Common myeloid progenitor, CD34-positive (primary cell): ENCODE measurements around the gene TMEM170B.
A peak's percentile ranks its signal among the peaks of the same experiment; 100 is the strongest.

Experiments
- CTCF ChIA-PET: fragments of 350-600 bp; sonication (Branson Sonifier 250); formaldehyde crosslinking; loops from one replicate; lab custom pipeline; 2021; ENCODE audit warnings: antibody characterized with exemption; lab: Charles Lee
- POLR2A ChIA-PET: fragments of 350-600 bp; sonication (Branson Sonifier 250); formaldehyde crosslinking; loops from one replicate; lab custom pipeline; 2021; ENCODE audit warnings: antibody characterized with exemption; lab: Charles Lee
- DNase-seq, 3 donors: peaks; one replicate each; pipeline versions ENCODE4 v3.0.0 to v3.0.0-alpha.2; 2013
- H3K27ac ChIP-seq, 2 experiments: 1 replicate in 1 of 2; 2 replicates in 1 of 2; pipeline ENCODE4 v1.7.0; 2013; ENCODE audit warnings: inconsistent platforms in 2 of 2, low read length in 2 of 2, mild to moderate bottlenecking in 2 of 2, low read depth in 1 of 2, moderate library complexity in 1 of 2; ENCODE audit not compliant: severe bottlenecking in 2 of 2, insufficient read depth in 1 of 2, poor library complexity in 1 of 2
- H3K27me3 ChIP-seq, 5 experiments: replicated peaks in 2 of 5; 1 replicate in 3 of 5; 2 replicates in 2 of 5; pipeline versions ENCODE4 v1.6.1 to v1.7.0; 2013; ENCODE audit warnings: low read length in 4 of 5, mild to moderate bottlenecking in 2 of 5, moderate library complexity in 2 of 5, inconsistent platforms in 1 of 5; ENCODE audit not compliant: insufficient read depth in 5 of 5, control insufficient read depth in 4 of 5
- H3K36me3 ChIP-seq, 4 experiments: 1 replicate in 2 of 4; 2 replicates in 2 of 4; pipeline versions ENCODE4 v1.6.1 to v1.7.0; 2013; ENCODE audit warnings: low read length in 3 of 4, control low read depth in 1 of 4, mild to moderate bottlenecking in 1 of 4; ENCODE audit not compliant: control insufficient read depth in 4 of 4, insufficient read depth in 4 of 4
- H3K4me1 ChIP-seq, 4 experiments: 1 replicate in 3 of 4; 2 replicates in 1 of 4; pipeline versions ENCODE4 v1.6.1 to v1.7.1; 2013; ENCODE audit warnings: low read length in 3 of 4, mild to moderate bottlenecking in 3 of 4, control low read depth in 1 of 4, inconsistent platforms in 1 of 4, moderate library complexity in 1 of 4; ENCODE audit not compliant: control insufficient read depth in 4 of 4, insufficient read depth in 4 of 4; ENCODE audit errors: control extremely low read depth in 1 of 4
- H3K4me3 ChIP-seq, 7 experiments: 1 replicate in 4 of 7; 2 replicates in 3 of 7; pipeline versions ENCODE4 v1.5.1 to v1.7.0; 2013; ENCODE audit warnings: mild to moderate bottlenecking in 7 of 7, low read length in 6 of 7, moderate library complexity in 6 of 7, inconsistent platforms in 2 of 7, low read depth in 2 of 7, control low read depth in 1 of 7; ENCODE audit not compliant: insufficient read depth in 4 of 7, control insufficient read depth in 1 of 7; ENCODE audit errors: extremely low read depth in 1 of 7
- H3K9me3 ChIP-seq, 5 experiments: 1 replicate in 4 of 5; 2 replicates in 1 of 5; pipeline versions ENCODE4 v1.6.1 to v1.7.1; 2013; ENCODE audit warnings: low read length in 4 of 5, mild to moderate bottlenecking in 2 of 5, inconsistent platforms in 1 of 5, low read depth in 1 of 5, moderate library complexity in 1 of 5; ENCODE audit not compliant: control insufficient read depth in 4 of 5, insufficient read depth in 2 of 5; ENCODE audit errors: control extremely low read depth in 1 of 5
- WGBS: methylation state at CpG from one replicate; pipeline ENCODE4 v1.1.5; 2013; ENCODE audit not compliant: insufficient coverage; 5-methylcytosine and 5-hydroxymethylcytosine counted together

Gene TMEM170B

DNA sequence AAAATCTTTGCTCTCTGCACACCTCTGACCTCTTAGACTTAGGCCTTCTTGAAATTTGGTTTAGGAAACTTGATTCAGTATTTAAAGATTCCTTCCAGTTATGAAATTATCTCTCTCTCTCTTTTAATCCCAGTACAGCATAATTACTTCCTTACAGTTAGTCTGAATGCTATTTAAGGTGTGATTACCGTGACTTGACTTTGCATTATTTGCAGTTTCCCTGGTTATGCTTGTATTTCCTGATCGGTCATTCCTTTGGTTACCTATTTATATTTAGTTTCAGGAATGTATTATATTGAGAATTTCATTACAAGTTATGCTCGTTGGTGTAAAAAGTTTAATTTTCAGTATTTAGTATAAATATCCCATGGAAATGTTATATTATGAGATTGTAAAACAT, 16.3 kb downstream of the TMEM170B start:
- Histone ChIP-seq H3K9me3 (peaks cover 0 to 4% (median 0%) of the 10 kb centered on the region in 5 experiments), H3K4me1 (peaks cover 0 to 20% (median 3%) of the 10 kb centered on the region in 4 experiments), H3K36me3 (no peaks in the 10 kb centered on the region), H3K27ac (no peak overlapping the region), H3K4me3 (no peak overlapping the region), H3K27me3 (no peaks in the 10 kb centered on the region)
- WGBS = no CpG with 5 or more reads among the region's 3 CpGs
- DNase-seq = no peak
- CTCF ChIA-PET = no interaction called here
- POLR2A ChIA-PET = no interaction called here

DNA sequence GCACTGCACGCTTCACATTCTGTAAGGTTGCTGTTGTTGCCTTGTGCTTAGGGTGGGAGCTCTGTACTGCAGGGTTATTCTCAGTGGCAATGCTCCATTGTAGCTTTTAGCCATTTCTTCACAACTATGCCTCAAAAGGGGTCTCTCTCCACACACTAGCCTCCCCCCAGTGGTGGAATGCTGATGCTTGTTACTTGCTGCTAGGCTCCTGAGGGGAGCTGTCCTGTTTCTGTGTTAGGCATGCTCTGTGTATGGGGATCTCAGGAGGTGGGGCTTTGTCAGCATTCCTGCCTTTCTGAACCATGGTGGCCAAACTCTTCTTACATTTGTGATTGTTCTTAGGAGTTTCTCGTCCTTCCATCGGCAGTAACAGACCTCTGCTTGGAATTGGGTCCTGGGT, 18.8 kb downstream of the TMEM170B start:
- Histone ChIP-seq H3K36me3 (no peaks in the 10 kb centered on the region), H3K27me3 (no peaks in the 10 kb centered on the region), H3K27ac (no peak overlapping the region), H3K4me3 (no peak overlapping the region), H3K4me1 (peaks cover 0 to 20% (median 3%) of the 10 kb centered on the region in 4 experiments), H3K9me3 (peaks cover 0 to 4% (median 0%) of the 10 kb centered on the region in 5 experiments)
- WGBS = 100% methylated on average over 3 of the region's 3 CpGs
- ChIA-PET CTCF (no interaction called here), POLR2A (no interaction called here)
- no peak for DNase-seq

DNA sequence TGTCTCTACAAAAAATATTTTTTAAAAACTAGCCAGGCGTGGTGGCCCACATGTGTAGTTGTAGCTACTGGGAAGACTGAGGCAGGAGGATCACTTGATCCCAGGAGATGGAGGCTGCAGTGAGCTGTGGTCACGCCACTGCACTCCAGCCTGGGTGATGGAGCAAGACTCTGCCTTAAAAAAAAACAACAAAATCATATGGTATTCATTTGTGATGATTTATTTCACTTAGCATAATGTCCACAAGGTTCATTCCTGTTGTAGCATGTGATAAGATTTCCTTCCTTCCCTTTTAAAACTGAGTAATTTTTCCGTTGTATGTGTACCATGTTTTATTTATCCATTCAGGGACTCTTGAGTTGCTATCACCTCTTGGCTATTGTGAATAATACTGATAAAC, 26.2 kb downstream of the TMEM170B start:
- H3K9me3 ChIP-seq = no peaks in the 10 kb centered on the region
- ChIA-PET CTCF (interaction anchor here (0.9 to 1.3 kb wide), 2 partner anchors 12 to 13 kb away, joined by 3 to 4 read pairs; no protein-coding TSS in a partner anchor), POLR2A (no interaction called here)
- WGBS = 100% methylated on average over 1 of the region's 3 CpGs
- H3K27me3 ChIP-seq = no peaks in the 10 kb centered on the region
- no peak overlapping the region for H3K4me3 ChIP-seq
- DNase-seq = no peak
- H3K4me1 ChIP-seq = peaks cover 0 to 5% (median under 1%) of the 10 kb centered on the region in 4 experiments
- peaks cover 0 to 11% (median 5%) of the 10 kb centered on the region in 4 experiments for H3K36me3 ChIP-seq
- no peak overlapping the region for H3K27ac ChIP-seq

DNA sequence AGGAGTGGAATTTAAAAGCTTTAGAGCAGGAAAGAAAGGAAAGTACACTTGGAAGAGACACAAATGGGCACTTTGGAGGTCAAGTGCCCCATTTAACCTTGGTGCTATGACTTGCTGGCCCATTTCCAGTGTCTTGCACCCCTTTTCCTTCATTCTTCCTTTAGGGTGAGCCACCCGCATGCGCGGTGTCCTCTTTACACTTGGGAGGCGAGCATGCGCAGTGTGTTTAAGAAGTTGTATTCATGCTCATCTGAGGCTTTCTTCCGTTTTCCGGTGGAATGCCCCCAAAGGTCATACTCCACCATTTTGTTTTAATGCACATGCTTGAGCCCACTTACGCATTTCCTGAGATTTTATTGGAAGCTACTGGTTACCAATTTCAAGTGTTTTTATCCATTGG, 29.1 kb downstream of the TMEM170B start:
- H3K27ac ChIP-seq = no peak overlapping the region
- H3K9me3 ChIP-seq = no peaks in the 10 kb centered on the region
- peaks cover 0 to 13% (median 5%) of the 10 kb centered on the region in 4 experiments for H3K36me3 ChIP-seq
- no peaks in the 10 kb centered on the region for H3K27me3 ChIP-seq
- no peak for DNase-seq
- POLR2A ChIA-PET = no interaction called here
- peaks cover 0 to 5% (median under 1%) of the 10 kb centered on the region in 4 experiments for H3K4me1 ChIP-seq
- H3K4me3 ChIP-seq = no peak overlapping the region
- CTCF ChIA-PET = interaction anchor here (1.7 kb wide), 2 partner anchors 9 to 12 kb away, joined by 4 to 7 read pairs; no protein-coding TSS in a partner anchor
- WGBS = 100% methylated on average over 3 of the region's 8 CpGs

DNA sequence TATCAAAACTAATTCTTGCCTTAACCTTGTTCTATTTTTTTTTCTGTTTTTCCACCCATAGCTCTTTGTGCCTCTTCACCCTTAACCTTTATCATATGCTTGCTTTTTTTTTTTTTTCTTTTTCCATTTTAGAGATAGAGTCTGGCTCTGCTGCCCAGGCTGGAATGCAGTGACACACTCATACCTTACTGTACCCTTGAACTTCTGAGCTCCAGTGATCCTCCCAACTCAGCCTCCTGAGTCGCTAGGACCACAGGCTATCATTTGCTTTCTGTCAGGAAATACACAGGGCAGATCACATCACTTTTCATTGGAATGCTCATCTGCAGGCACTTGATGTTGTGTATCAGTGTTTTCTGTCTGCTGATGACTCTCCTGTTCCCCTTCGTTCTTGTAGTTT, 33.5 kb downstream of the TMEM170B start:
- DNase-seq = no peak
- Histone ChIP-seq H3K36me3 (peaks cover 0 to 13% (median 5%) of the 10 kb centered on the region in 4 experiments), H3K4me3 (no peak overlapping the region), H3K27ac (no peak overlapping the region), H3K9me3 (no peaks in the 10 kb centered on the region), H3K4me1 (peaks cover 0 to 9% (median 2%) of the 10 kb centered on the region in 4 experiments), H3K27me3 (no peaks in the 10 kb centered on the region)
- 100% methylated on average over 2 of the region's 2 CpGs for WGBS
- CTCF ChIA-PET = interaction anchor here (1.5 kb wide), 1 partner anchor 11 kb away, joined by 3 read pairs; no protein-coding TSS in a partner anchor
- POLR2A ChIA-PET = no interaction called here

DNA sequence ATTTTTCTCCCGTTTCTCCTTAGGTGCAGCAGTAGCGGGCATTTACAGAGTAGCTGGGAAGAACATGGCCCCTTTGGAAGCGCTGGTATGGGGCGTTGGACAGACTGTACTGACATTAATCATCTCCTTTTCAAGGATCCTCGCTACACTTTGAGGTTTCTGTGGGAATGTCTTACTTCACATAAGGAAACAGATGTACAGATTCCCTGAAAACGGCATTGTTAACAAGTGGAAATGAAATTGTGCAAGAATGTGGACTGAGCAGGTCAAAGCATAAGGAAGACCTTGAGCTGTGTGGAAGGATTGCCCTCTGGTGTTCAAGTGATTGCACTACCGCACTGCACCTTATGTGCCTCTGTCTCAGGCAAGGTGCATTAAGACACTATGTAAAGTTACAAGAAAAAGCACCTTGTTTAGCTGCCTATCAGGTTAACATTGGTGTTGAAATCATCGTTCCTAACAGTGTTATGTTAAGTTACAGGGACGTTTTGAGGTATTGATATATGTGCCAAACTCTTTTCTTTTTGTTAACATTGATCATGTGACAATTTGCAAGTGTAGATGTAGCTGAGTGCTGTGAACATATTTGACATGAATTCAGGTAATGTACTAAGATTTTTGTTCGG, 38.0 kb downstream of the TMEM170B start:
- H3K27ac ChIP-seq = no peak overlapping the region

More for the DNA sequence above, 38.0 kb downstream of the TMEM170B start:
- no peaks in the 10 kb centered on the region for H3K27me3 ChIP-seq
- H3K9me3 ChIP-seq = no peaks in the 10 kb centered on the region
- peak; percentile 78 to 85 (median 84) for DNase-seq
- ChIA-PET POLR2A (interaction anchor here (1.1 kb wide), 1 partner anchor 37 kb away, joined by 4 read pairs; no protein-coding TSS in a partner anchor), CTCF (interaction anchor here (0.7 to 1.8 kb wide), 21 partner anchors 8 to 624 kb away, joined by 3 to 28 read pairs (median 3); no protein-coding TSS in a partner anchor)
- H3K4me1 ChIP-seq = peaks cover 0 to 4% (median 2%) of the 10 kb centered on the region in 4 experiments
- WGBS = 27% methylated on average over 5 of the region's 10 CpGs
- peak overlapping the region in 4 of 7 experiments; percentile 26 to 57 (median 46) for H3K4me3 ChIP-seq
- H3K36me3 ChIP-seq = peaks cover 0 to 2% (median 0%) of the 10 kb centered on the region in 4 experiments
